GM12875 (cell line): ENCODE measurements around the gene FMNL3.
A peak's percentile ranks its signal among the peaks of the same experiment; 100 is the strongest.

Experiments used
- H3K4me3 ChIP-seq: one replicate; pipeline ENCODE4 v1.5.1; 2011; ENCODE audit warnings: low read depth, low read length, control low read depth
- TF ChIP-seq, protein P1 (sequence below): IDR thresholded peaks from 2 replicates; pipeline ENCODE4 v1.5.1; 2011; ENCODE audit warnings: low read depth, mild to moderate bottlenecking, control low read depth, inconsistent platforms, low read length, moderate library complexity, borderline replicate concordance; ENCODE audit not compliant: insufficient read depth

FMNL3 gene

DNA sequence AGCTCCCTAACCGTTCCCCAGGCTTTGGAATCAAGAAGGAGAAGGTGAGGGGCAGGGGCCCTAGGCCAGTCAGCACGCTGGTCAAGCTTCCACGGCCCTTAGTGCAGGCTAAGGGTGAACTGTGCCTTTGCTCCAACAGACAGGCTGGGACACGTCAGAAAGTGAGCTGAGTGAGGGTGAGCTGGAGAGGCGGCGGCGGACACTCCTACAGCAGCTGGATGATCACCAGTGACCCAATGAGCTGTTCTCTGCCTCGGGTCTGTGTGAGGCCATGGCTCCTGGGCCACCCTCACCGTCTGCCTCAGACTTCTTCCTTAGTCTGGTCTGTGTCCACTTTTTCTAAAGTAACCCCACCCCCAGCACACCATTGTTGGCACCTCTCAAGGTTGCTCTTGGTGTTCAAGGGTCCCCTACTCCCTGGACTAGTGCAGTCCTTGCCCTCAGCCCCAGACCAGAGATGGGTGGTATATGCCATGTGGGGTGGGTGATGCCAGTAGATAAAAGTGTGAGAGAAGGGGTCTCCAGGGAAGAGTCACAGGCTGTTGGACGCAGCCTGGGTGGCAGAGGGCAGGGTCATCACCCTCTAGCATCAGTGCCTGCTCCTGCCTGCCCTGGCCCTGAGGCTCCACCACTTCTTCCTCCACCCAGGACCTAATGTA, 63.1 kb downstream of the FMNL3 start:
- TF ChIP-seq, protein P1, sequence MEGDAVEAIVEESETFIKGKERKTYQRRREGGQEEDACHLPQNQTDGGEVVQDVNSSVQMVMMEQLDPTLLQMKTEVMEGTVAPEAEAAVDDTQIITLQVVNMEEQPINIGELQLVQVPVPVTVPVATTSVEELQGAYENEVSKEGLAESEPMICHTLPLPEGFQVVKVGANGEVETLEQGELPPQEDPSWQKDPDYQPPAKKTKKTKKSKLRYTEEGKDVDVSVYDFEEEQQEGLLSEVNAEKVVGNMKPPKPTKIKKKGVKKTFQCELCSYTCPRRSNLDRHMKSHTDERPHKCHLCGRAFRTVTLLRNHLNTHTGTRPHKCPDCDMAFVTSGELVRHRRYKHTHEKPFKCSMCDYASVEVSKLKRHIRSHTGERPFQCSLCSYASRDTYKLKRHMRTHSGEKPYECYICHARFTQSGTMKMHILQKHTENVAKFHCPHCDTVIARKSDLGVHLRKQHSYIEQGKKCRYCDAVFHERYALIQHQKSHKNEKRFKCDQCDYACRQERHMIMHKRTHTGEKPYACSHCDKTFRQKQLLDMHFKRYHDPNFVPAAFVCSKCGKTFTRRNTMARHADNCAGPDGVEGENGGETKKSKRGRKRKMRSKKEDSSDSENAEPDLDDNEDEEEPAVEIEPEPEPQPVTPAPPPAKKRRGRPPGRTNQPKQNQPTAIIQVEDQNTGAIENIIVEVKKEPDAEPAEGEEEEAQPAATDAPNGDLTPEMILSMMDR: no peak
- no peak overlapping the region for H3K4me3 ChIP-seq

DNA sequence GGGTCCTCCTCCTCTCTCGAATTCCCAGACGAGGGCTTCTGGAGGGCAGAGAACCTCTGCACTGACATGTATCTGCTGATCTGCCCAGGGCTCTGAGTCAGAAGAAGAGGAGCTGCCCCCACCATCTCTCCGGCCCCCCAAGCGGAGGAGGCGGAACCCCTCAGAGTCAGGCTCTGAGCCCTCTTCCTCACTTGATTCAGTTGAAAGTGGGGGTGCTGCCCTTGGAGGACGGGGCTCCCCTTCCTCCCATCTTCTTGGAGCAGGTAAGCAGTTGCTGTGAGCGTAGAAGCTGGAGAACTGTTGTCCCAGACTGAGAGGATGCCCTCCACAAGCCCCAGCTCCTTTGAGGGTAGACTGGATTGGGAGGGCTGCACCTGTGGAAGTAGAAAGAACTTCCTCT, 64.1 kb downstream of the FMNL3 start:
- no peak overlapping the region for H3K4me3 ChIP-seq
- TF ChIP-seq, protein P1: no peak

DNA sequence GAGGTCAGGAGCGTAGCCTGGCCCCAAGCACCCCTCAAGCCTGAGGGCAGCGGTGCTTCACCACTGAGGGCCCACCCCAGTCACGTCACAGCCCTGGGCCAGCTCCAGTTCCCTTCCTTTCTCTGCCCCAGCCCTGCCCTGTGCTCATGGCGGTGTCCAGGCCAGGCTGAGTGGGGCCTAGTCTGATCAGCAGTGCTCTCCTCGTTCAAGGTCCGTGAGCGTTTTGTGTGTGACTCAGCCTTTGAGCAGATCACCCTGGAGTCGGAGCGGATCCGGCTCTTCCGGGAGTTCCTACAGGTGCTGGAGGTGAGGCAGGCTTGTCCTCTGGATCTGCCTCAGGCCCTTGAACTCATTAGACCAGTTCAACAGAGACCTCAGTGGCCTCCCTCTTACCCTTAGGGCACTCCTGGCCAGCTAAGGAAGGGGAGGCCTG, 64.8 kb downstream of the FMNL3 start:
- TF ChIP-seq, protein P1: no peak
- no peak overlapping the region for H3K4me3 ChIP-seq

DNA sequence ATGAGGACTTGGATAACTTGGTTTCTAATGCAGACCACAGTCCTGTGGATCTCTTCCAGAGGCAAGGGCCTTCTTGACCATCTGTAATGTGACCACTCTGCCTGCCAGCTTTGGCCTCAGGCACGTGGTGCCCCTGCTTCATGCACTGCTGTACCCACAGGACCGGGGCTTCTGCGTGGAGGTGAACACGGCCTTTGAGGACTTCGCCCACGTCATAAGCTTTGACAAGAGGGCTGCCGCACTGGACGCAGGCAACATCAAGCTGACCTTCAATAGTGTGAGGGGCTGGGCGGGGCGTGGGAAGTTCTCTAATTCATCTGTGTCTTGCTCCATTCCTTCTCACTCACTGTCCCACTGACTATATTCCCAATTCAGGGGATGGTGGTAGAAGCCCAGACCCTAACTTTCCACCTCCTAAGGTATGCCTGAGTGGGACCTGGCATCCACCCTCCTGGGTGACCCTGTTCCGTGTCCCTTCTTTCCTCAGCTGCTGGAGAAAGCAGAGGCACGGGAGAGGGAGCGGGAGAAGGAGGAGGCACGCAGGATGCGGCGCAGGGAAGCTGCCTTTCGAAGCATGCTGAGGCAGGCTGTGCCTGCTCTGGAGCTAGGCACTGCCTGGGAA, 65.3 kb downstream of the FMNL3 start:
- TF ChIP-seq, protein P1: no peak
- no peak overlapping the region for H3K4me3 ChIP-seq

DNA sequence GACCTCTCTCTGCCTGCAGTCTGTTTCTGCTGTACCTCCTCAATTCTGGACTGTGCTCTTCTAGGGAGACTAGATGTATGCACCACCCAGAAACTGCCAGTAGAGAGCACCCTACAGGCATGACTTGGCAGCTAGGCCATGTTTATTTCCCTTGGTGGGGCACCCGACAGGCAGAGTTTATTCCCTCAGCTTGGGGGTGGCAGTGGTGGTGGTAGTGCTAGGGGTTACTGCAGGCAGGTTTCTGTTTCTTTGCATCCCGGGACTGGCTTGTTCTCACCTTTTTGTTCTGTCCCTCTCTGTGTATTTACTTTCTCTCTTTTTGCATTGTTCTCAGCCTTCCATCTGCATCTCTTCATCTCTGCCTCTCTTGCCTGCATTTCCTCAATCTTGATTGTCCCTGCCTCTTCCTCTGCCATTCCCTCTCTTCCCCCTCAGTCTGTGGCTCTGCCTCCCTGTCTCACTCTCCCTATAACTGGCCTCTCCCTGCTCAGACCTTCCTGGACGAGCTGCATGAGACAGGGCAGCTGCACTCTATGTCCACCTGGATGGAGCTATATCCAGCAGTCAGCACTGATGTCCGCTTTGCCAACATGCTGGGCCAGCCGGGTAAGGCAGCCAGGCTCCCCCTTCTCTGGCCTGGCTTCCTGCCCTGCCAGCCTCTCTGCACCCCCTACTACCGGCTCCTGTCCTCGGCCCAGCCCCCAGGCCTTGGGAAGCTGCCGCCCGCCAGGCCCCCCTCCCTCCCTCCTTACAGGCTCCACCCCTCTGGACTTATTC, 70.0 kb downstream of the FMNL3 start:
- H3K4me3 ChIP-seq: no peak overlapping the region
- TF ChIP-seq, protein P1: peak; percentile 81

DNA sequence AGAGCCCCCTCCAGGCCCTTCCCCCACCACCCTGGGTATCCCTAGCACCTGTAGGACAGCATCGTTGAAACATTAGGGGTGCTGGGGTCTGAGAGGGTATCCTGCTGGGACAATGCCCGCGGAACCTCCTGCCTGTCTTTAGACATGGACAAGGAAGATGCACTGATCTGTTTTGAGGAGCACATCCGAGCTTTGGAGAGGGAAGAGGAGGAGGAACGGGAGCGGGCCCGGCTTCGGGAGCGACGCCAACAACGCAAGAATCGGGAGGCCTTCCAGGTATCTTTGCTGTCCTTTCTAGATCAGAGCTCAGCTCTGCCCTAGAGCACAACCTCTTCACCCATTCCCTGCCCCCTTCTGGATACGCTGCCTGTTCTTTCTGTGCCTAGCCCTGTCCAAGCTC, 70.6 kb downstream of the FMNL3 start:
- TF ChIP-seq, protein P1: no peak
- no peak overlapping the region for H3K4me3 ChIP-seq
